GM06990 (cell line): Measurements from ENCODE around the gene DLX5.

ENCODE experiments used
- DNase-seq: peaks from one replicate; pipeline ENCODE4 v3.0.0-alpha.2; 2011; ENCODE audit not compliant: insufficient read length; ENCODE audit errors: extremely low read depth
- H3K27me3 ChIP-seq: replicated peaks from 2 replicates; pipeline ENCODE4 v1.6.0; 2011; ENCODE audit warnings: low read length; ENCODE audit not compliant: control insufficient read depth, insufficient read depth
- H3K36me3 ChIP-seq: 2 replicates; pipeline ENCODE4 v1.5.1; 2011; ENCODE audit warnings: low read length; ENCODE audit not compliant: control insufficient read depth, insufficient read depth
- H3K4me3 ChIP-seq: replicated peaks from 2 replicates; pipeline ENCODE4 v1.5.1; 2011; ENCODE audit warnings: low read depth, mild to moderate bottlenecking, control low read depth, low read length
- TF ChIP-seq, protein P1 (sequence below): IDR thresholded peaks from 2 replicates; pipeline ENCODE4 v1.5.1; 2011; ENCODE audit warnings: low read length, control low read depth, mild to moderate bottlenecking, inconsistent platforms; ENCODE audit not compliant: insufficient read depth, poor library complexity, severe bottlenecking

Gene DLX5

DNA sequence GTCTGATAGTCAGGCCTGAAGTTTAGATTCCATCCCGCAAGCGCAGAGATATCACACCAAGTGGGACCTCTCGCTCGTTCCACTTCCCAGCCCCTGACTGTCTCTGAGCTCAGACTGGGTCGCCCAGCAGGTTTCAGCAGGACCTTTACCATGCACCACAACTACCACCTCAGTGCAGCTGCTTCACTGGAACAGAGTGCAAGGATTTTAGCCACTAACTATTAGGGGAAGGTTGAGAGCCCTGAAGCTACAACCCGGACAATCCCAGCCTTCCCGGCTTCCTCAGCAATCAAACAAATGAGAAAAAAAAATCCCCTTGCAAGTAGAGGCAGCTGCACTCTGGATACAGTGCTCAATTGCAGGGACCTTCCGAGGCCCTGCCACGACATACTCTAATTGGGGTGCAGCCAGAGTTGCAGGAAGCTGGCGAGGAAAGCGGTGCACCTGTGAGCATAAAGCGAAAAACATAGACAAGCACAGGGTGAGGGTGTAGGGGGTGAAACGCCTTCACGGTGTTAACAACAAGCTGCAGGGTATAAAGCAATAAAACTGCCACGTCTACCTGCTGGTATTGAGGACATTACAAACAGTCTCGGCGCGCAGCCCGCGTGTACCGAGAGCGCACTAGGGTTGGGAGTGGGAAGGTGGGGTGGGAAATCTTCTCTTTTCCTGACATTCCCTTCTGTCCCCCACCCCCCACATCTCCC, 21.9 kb downstream of the DLX5 start:
- TF ChIP-seq, protein P1, sequence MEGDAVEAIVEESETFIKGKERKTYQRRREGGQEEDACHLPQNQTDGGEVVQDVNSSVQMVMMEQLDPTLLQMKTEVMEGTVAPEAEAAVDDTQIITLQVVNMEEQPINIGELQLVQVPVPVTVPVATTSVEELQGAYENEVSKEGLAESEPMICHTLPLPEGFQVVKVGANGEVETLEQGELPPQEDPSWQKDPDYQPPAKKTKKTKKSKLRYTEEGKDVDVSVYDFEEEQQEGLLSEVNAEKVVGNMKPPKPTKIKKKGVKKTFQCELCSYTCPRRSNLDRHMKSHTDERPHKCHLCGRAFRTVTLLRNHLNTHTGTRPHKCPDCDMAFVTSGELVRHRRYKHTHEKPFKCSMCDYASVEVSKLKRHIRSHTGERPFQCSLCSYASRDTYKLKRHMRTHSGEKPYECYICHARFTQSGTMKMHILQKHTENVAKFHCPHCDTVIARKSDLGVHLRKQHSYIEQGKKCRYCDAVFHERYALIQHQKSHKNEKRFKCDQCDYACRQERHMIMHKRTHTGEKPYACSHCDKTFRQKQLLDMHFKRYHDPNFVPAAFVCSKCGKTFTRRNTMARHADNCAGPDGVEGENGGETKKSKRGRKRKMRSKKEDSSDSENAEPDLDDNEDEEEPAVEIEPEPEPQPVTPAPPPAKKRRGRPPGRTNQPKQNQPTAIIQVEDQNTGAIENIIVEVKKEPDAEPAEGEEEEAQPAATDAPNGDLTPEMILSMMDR, result no peak
- Histone ChIP-seq H3K4me3 (no peak overlapping the region), H3K27me3 (peaks cover 1% of the 10 kb centered on the region), H3K36me3 (no peaks in the 10 kb centered on the region)
- DNase-seq, result no peak

- TF ChIP-seq, protein P1, result no peak
- no peak overlapping the region for H3K4me3 ChIP-seq
- DNase-seq, result no peak
- H3K27me3 ChIP-seq, result peaks cover 3% of the 10 kb centered on the region; the same call in 1 of the 2 replicates
- no peaks in the 10 kb centered on the region for H3K36me3 ChIP-seq
Measured at GRCh38 chr7:97001656-97002554, 22.7 kb downstream of the DLX5 start.

DNA sequence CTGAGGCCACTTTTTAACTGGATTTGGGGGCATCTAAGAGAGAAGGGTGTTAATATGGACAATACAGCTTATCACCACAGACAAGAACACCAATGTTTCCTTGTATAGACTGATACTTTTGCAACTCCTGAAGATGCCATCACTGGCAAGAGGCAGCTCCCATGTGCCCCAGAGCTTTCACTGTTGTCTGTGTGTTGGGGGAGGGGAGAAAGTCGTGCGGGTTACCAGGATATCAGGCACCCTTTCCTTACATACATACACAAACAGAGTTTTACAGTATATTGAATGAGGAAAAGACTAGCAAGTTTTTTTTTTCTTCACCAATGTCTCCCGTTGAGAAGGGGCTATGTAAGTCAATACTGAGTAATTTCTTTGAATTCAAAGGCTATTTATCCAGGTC, 23.4 kb downstream of the DLX5 start:
- TF ChIP-seq, protein P1, result no peak
- Histone ChIP-seq H3K36me3 (no peaks in the 10 kb centered on the region), H3K27me3 (peaks cover 2% of the 10 kb centered on the region; the same call in 1 of the 2 replicates), H3K4me3 (no peak overlapping the region)
- no peak for DNase-seq

DNA sequence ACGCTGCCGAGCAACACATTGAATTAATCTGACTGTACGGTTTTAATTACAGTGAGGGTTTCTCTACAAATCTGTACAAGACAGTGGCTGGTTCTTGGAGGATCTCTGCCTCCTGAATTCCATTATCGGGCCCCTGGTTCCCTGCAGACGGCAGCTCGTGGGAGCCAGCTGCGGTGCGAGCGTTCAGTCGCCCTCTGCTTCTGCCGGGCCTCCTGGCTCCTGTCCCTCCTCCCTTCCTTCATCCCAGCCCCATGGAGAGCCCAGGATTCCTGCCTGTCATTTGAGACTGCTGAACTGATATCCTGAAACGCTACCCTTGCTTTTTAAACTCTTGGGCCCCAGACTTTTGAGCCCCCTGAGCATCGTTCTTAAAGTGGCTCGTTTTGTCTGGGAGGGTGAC, 25.9 kb downstream of the DLX5 start:
- TF ChIP-seq, protein P1, result no peak
- peaks cover 2% of the 10 kb centered on the region; the same call in 1 of the 2 replicates for H3K27me3 ChIP-seq
- H3K4me3 ChIP-seq, result no peak overlapping the region
- no peaks in the 10 kb centered on the region for H3K36me3 ChIP-seq
- DNase-seq, result no peak

DNA sequence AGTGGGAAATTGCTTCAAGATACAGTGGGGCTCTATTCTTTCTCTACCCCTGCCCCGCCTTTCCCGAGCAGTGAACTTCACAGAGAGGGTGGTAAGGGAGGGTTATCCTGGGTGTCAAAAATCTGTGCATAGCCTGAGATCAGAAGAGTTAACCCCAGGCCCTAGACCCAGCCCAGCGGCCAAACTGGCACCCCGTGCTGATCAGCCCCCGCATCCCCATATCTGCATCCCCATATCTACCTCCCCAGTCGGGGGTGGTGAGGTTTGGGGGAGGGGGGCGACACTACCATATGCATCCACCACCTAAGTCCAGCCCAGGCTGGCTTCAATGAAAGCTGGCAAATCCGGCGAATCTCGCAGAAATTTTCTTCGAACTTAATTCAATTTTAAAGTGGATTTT, 26.3 kb downstream of the DLX5 start:
- DNase-seq, result no peak
- Histone ChIP-seq H3K4me3 (no peak overlapping the region), H3K27me3 (peaks cover 2% of the 10 kb centered on the region; the same call in 1 of the 2 replicates), H3K36me3 (no peaks in the 10 kb centered on the region)
- TF ChIP-seq, protein P1, result no peak
